GM23338 (cell line): ENCODE results near the gene CNTROB. TPM values are rescaled to one million over a fixed set of nuclear protein-coding genes. Genes with fewer than 3 reads are reported as not detected.

ENCODE experiments used
- ATAC-seq: fragments of 200-7000 bp; cut with Tn5 transposase; 3 replicates; pipeline ENCODE4 v1.9.1; 2020
- DNase-seq: peaks from one replicate; pipeline ENCODE4 v3.0.0-alpha.2; 2015; ENCODE audit warnings: low spot score
- H2AFZ ChIP-seq: fragments of 200-600 bp; sonication (generic); 2 replicates; pipeline ENCODE4 v1.8.0; 2016; ENCODE audit warnings: antibody characterized with exemption, mild to moderate bottlenecking, moderate library complexity
- H3F3A ChIP-seq: fragments of 200-600 bp; sonication (generic); replicated peaks from 2 replicates; pipeline ENCODE4 v1.8.0; 2017; ENCODE audit warnings: antibody characterized with exemption, mixed run types, low read depth
- H3K27ac ChIP-seq: fragments of 200-600 bp; sonication (generic); 2 replicates; pipeline ENCODE4 v1.6.1; 2016; ENCODE audit warnings: low read depth
- H3K27me3 ChIP-seq: fragments of 200-600 bp; sonication (generic); 2 replicates; pipeline ENCODE4 v1.8.0; 2016; ENCODE audit warnings: mild to moderate bottlenecking, mixed run types, moderate library complexity; ENCODE audit not compliant: insufficient read depth
- H3K36me3 ChIP-seq: fragments of 200-600 bp; sonication (generic); 2 replicates; pipeline ENCODE4 v1.8.0; 2016; ENCODE audit warnings: mild to moderate bottlenecking; ENCODE audit not compliant: insufficient read depth
- H3K4me1 ChIP-seq: fragments of 200-600 bp; sonication (generic); 2 replicates; pipeline ENCODE4 v1.8.0; 2016; ENCODE audit warnings: mild to moderate bottlenecking, moderate library complexity; ENCODE audit not compliant: insufficient read depth
- H3K4me2 ChIP-seq: fragments of 200-600 bp; sonication (generic); 2 replicates; pipeline ENCODE4 v1.7.1; 2017; ENCODE audit warnings: mixed run types
- H3K4me3 ChIP-seq: fragments of 200-600 bp; sonication (generic); 2 replicates; pipeline ENCODE4 v1.6.1; 2016; ENCODE audit warnings: mixed run types
- H3K79me2 ChIP-seq: fragments of 200-600 bp; sonication (generic); replicated peaks from 2 replicates; pipeline ENCODE4 v1.8.0; 2017; ENCODE audit warnings: mild to moderate bottlenecking; ENCODE audit not compliant: insufficient read depth
- H3K9me2 ChIP-seq: fragments of 200-600 bp; sonication (generic); 2 replicates; pipeline ENCODE4 v1.8.0; 2017; ENCODE audit not compliant: insufficient read depth
- H4K20me1 ChIP-seq: fragments of 200-600 bp; sonication (generic); replicated peaks from 2 replicates; pipeline ENCODE4 v1.8.0; 2017; ENCODE audit warnings: mild to moderate bottlenecking; ENCODE audit not compliant: insufficient read depth
- H3K27ac Mint-ChIP-seq: 2 replicates; pipeline ENCODE4 v1.8.0; 2020; ENCODE audit warnings: inconsistent platforms, mild to moderate bottlenecking, moderate library complexity, mixed read lengths
- H3K27me3 Mint-ChIP-seq: 3 replicates; pipeline ENCODE4 v1.8.0; 2022; ENCODE audit warnings: low read depth, mild to moderate bottlenecking, moderate library complexity, mixed read lengths, inconsistent platforms; ENCODE audit not compliant: insufficient read depth, poor library complexity
- H3K36me3 Mint-ChIP-seq: 3 replicates; pipeline ENCODE4 v1.8.0; 2021; ENCODE audit warnings: low read depth, mild to moderate bottlenecking, inconsistent platforms, moderate library complexity, mixed read lengths
- H3K4me1 Mint-ChIP-seq: 3 replicates; pipeline ENCODE4 v1.8.0; 2020; ENCODE audit warnings: mild to moderate bottlenecking, inconsistent platforms, mixed read lengths
- H3K4me3 Mint-ChIP-seq: 3 replicates; pipeline ENCODE4 v1.8.0; 2021; ENCODE audit warnings: moderate library complexity, mild to moderate bottlenecking, inconsistent platforms, mixed read lengths
- H3K9me3 Mint-ChIP-seq: 3 replicates; pipeline ENCODE4 v1.8.0; 2020; ENCODE audit warnings: moderate library complexity, mild to moderate bottlenecking, inconsistent platforms, mixed read lengths
- CREB1 ChIP-seq: fragments of 250-450 bp; sonication (Bioruptor Pico); IDR thresholded peaks from 2 replicates; pipeline ENCODE4 v1.5.0; 2020; ENCODE audit warnings: low read depth, mild to moderate bottlenecking, moderate library complexity
- EZH2 ChIP-seq: fragments of 200-600 bp; sonication (generic); IDR thresholded peaks from one replicate; pipeline ENCODE4 v1.8.0; 2017; ENCODE audit warnings: antibody characterized with exemption, mild to moderate bottlenecking, low read depth; ENCODE audit not compliant: unreplicated experiment
- EZH2phosphoT487 ChIP-seq: fragments of 200-600 bp; sonication (generic); IDR thresholded peaks from one replicate; pipeline ENCODE4 v1.8.1; 2018; ENCODE audit warnings: antibody characterized with exemption; ENCODE audit not compliant: unreplicated experiment
- JUNB ChIP-seq: IDR thresholded peaks from one replicate; pipeline ENCODE4 v1.6.1; 2016; ENCODE audit warnings: antibody characterized with exemption; ENCODE audit not compliant: unreplicated experiment
- NANOG ChIP-seq: IDR thresholded peaks from 2 replicates; pipeline ENCODE4 v1.6.1; 2016; ENCODE audit warnings: antibody characterized with exemption, borderline replicate concordance
- POLR2AphosphoS5 ChIP-seq: IDR thresholded peaks from 2 replicates; pipeline ENCODE4 v1.6.1; 2016; ENCODE audit warnings: antibody characterized with exemption, low read depth
- STAT1 ChIP-seq: IDR thresholded peaks from one replicate; pipeline ENCODE4 v1.6.1; 2016; ENCODE audit warnings: antibody characterized with exemption; ENCODE audit not compliant: unreplicated experiment
- ZNF114 ChIP-seq: fragments of 250-450 bp; sonication (Bioruptor Pico); IDR thresholded peaks from 2 replicates; pipeline ENCODE4 v1.5.0; 2020; ENCODE audit warnings: mild to moderate bottlenecking, moderate library complexity
- ZNF331 ChIP-seq: fragments of 250-450 bp; sonication (Bioruptor Pico); IDR thresholded peaks from 2 replicates; pipeline ENCODE4 v1.5.0; 2020; ENCODE audit warnings: low read depth, mild to moderate bottlenecking, moderate library complexity
- polyA plus RNA-seq: library from polyadenylated mRNA; unstranded; fragments of >200 nt; fragmentation: Nextera tagmentation; extraction: Ambion mirVana; gene quantifications from 2 replicates; pipeline ENCODE4 v1.2.1, GENCODE V29; 2016
- total RNA-seq: library from RNA; depleted of rRNA; stranded (reverse); fragments of >200 nt; shearing (Covaris generic); gene quantifications from 2 replicates; pipeline ENCODE4 v1.2.3, GENCODE V29; 2014
- TF ChIP-seq, protein P1 (sequence below): IDR thresholded peaks from 2 replicates; pipeline ENCODE4 v1.6.1; 2016; ENCODE audit warnings: antibody characterized with exemption
- TF ChIP-seq, protein P2 (sequence below): IDR thresholded peaks from one replicate; pipeline ENCODE4 v1.6.1; 2018; ENCODE audit warnings: antibody characterized with exemption; ENCODE audit not compliant: unreplicated experiment
- TF ChIP-seq, protein P3 (sequence below): fragments of 250-450 bp; sonication (Bioruptor Pico); IDR thresholded peaks from 2 replicates; pipeline ENCODE4 v1.5.0; 2020; ENCODE audit warnings: mild to moderate bottlenecking, moderate library complexity
- TF ChIP-seq, protein P4 (sequence below), 2 experiments: fragments of 200-600 bp in 1 of 2; sonication (generic) in 1 of 2; conservative IDR thresholded peaks; 2 replicates each; pipeline versions ENCODE4 v1.5.1 to v1.6.1; 2016 to 2017; ENCODE audit warnings: antibody characterized with exemption in 2 of 2, low read depth in 2 of 2, mild to moderate bottlenecking in 2 of 2, moderate library complexity in 1 of 2

Gene CNTROB
- total and polyA plus RNA-seq, 2 experiments from 2014 or later = 16.3 to 18.5 TPM

DNA sequence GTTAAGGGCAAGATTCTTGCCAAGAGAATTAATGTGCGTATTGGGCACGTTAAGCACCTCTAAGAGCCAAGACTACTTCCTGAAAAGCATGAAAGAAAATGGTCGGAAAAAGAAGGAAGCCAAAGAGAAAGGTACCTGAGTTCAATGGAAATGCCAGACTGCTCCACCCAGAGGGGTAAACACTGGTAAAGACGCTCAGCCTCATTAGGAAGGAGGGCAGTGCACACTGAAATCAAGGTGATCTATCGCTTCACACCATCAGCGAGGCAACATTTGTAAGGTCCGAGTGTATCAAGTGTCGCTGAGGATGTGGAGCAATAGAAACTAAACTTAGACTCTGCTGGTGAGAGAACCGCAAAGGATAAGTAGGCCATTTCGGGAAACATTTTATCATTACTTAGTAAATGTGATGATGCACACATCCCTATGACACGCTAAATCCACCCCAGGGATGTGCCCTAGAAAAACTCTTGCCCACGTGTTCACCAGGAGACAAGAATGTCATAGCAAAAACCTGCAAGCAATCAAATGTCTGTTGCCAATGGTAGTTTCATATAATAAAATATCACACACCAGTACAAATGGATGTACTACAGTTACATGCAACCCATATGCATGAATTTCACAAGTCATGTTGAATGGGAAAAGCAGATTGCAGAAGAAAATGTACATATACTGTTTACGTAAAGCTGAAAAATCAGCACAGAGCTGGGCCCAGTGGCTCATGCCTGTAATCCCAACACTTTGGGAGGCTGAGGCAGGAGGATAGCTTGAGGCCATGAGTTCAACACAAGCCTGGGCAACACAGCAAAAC is 23.6 kb downstream of the CNTROB start:
- no peak overlapping the region for H3K4me2 ChIP-seq
- H3F3A ChIP-seq = no peaks in the 10 kb centered on the region
- DNase-seq = no peak
- H3K27ac Mint-ChIP-seq = no peak overlapping the region
- H3K9me2 ChIP-seq = 0 out of 2 replicates have a peak, but pooled peaks cover 5% of the 10 kb centered on the region
- H3K36me3 Mint-ChIP-seq = no peaks in the 10 kb centered on the region
- H3K4me1 ChIP-seq = no peaks in the 10 kb centered on the region
- H3K27me3 ChIP-seq = no peaks in the 10 kb centered on the region
- H3K9me3 Mint-ChIP-seq = no peaks in the 10 kb centered on the region
- no peaks in the 10 kb centered on the region for H3K36me3 ChIP-seq
- no peak overlapping the region for H3K4me3 ChIP-seq
- peaks cover 3% of the 10 kb centered on the region for H3K4me1 Mint-ChIP-seq
- H3K79me2 ChIP-seq = no peaks in the 10 kb centered on the region
- H3K27ac ChIP-seq = no peak overlapping the region
- no peak overlapping the region for H3K4me3 Mint-ChIP-seq
- H4K20me1 ChIP-seq = no peaks in the 10 kb centered on the region
- H2AFZ ChIP-seq = no peak overlapping the region
- TF ChIP-seq NANOG (no peak), POLR2AphosphoS5 (no peak), STAT1 (no peak), ZNF331 (no peak), EZH2phosphoT487 (no peak), EZH2 (no peak), CREB1 (no peak), ZNF114 (no peak), JUNB (no peak)
- TF ChIP-seq, protein P1, sequence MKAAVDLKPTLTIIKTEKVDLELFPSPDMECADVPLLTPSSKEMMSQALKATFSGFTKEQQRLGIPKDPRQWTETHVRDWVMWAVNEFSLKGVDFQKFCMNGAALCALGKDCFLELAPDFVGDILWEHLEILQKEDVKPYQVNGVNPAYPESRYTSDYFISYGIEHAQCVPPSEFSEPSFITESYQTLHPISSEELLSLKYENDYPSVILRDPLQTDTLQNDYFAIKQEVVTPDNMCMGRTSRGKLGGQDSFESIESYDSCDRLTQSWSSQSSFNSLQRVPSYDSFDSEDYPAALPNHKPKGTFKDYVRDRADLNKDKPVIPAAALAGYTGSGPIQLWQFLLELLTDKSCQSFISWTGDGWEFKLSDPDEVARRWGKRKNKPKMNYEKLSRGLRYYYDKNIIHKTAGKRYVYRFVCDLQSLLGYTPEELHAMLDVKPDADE = no peak
- TF ChIP-seq, protein P2, sequence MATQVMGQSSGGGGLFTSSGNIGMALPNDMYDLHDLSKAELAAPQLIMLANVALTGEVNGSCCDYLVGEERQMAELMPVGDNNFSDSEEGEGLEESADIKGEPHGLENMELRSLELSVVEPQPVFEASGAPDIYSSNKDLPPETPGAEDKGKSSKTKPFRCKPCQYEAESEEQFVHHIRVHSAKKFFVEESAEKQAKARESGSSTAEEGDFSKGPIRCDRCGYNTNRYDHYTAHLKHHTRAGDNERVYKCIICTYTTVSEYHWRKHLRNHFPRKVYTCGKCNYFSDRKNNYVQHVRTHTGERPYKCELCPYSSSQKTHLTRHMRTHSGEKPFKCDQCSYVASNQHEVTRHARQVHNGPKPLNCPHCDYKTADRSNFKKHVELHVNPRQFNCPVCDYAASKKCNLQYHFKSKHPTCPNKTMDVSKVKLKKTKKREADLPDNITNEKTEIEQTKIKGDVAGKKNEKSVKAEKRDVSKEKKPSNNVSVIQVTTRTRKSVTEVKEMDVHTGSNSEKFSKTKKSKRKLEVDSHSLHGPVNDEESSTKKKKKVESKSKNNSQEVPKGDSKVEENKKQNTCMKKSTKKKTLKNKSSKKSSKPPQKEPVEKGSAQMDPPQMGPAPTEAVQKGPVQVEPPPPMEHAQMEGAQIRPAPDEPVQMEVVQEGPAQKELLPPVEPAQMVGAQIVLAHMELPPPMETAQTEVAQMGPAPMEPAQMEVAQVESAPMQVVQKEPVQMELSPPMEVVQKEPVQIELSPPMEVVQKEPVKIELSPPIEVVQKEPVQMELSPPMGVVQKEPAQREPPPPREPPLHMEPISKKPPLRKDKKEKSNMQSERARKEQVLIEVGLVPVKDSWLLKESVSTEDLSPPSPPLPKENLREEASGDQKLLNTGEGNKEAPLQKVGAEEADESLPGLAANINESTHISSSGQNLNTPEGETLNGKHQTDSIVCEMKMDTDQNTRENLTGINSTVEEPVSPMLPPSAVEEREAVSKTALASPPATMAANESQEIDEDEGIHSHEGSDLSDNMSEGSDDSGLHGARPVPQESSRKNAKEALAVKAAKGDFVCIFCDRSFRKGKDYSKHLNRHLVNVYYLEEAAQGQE = no peak
- TF ChIP-seq, protein P3, sequence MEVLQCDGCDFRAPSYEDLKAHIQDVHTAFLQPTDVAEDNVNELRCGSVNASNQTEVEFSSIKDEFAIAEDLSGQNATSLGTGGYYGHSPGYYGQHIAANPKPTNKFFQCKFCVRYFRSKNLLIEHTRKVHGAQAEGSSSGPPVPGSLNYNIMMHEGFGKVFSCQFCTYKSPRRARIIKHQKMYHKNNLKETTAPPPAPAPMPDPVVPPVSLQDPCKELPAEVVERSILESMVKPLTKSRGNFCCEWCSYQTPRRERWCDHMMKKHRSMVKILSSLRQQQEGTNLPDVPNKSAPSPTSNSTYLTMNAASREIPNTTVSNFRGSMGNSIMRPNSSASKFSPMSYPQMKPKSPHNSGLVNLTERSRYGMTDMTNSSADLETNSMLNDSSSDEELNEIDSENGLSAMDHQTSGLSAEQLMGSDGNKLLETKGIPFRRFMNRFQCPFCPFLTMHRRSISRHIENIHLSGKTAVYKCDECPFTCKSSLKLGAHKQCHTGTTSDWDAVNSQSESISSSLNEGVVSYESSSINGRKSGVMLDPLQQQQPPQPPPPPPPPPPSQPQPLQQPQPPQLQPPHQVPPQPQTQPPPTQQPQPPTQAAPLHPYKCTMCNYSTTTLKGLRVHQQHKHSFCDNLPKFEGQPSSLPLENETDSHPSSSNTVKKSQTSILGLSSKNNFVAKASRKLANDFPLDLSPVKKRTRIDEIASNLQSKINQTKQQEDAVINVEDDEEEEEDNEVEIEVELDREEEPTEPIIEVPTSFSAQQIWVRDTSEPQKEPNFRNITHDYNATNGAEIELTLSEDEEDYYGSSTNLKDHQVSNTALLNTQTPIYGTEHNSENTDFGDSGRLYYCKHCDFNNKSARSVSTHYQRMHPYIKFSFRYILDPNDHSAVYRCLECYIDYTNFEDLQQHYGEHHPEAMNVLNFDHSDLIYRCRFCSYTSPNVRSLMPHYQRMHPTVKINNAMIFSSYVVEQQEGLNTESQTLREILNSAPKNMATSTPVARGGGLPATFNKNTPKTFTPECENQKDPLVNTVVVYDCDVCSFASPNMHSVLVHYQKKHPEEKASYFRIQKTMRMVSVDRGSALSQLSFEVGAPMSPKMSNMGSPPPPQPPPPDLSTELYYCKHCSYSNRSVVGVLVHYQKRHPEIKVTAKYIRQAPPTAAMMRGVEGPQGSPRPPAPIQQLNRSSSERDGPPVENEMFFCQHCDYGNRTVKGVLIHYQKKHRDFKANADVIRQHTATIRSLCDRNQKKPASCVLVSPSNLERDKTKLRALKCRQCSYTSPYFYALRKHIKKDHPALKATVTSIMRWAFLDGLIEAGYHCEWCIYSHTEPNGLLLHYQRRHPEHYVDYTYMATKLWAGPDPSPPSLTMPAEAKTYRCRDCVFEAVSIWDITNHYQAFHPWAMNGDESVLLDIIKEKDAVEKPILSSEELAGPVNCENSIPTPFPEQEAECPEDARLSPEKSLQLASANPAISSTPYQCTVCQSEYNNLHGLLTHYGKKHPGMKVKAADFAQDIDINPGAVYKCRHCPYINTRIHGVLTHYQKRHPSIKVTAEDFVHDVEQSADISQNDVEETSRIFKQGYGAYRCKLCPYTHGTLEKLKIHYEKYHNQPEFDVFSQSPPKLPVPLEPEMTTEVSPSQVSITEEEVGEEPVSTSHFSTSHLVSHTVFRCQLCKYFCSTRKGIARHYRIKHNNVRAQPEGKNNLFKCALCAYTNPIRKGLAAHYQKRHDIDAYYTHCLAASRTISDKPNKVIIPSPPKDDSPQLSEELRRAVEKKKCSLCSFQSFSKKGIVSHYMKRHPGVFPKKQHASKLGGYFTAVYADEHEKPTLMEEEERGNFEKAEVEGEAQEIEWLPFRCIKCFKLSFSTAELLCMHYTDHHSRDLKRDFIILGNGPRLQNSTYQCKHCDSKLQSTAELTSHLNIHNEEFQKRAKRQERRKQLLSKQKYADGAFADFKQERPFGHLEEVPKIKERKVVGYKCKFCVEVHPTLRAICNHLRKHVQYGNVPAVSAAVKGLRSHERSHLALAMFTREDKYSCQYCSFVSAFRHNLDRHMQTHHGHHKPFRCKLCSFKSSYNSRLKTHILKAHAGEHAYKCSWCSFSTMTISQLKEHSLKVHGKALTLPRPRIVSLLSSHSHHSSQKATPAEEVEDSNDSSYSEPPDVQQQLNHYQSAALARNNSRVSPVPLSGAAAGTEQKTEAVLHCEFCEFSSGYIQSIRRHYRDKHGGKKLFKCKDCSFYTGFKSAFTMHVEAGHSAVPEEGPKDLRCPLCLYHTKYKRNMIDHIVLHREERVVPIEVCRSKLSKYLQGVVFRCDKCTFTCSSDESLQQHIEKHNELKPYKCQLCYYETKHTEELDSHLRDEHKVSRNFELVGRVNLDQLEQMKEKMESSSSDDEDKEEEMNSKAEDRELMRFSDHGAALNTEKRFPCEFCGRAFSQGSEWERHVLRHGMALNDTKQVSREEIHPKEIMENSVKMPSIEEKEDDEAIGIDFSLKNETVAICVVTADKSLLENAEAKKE (CRISPR knock-in tag) = no peak
- TF ChIP-seq, protein P4, sequence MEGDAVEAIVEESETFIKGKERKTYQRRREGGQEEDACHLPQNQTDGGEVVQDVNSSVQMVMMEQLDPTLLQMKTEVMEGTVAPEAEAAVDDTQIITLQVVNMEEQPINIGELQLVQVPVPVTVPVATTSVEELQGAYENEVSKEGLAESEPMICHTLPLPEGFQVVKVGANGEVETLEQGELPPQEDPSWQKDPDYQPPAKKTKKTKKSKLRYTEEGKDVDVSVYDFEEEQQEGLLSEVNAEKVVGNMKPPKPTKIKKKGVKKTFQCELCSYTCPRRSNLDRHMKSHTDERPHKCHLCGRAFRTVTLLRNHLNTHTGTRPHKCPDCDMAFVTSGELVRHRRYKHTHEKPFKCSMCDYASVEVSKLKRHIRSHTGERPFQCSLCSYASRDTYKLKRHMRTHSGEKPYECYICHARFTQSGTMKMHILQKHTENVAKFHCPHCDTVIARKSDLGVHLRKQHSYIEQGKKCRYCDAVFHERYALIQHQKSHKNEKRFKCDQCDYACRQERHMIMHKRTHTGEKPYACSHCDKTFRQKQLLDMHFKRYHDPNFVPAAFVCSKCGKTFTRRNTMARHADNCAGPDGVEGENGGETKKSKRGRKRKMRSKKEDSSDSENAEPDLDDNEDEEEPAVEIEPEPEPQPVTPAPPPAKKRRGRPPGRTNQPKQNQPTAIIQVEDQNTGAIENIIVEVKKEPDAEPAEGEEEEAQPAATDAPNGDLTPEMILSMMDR (conservative IDR thresholded peaks at IDR 0.05; ENCODE audit: low read depth in 2 of 2) = no peak
- peaks cover 4% of the 10 kb centered on the region for H3K27me3 Mint-ChIP-seq
- ATAC-seq = no peak
